ENCODE measurements around the gene SIGMAR1. TPM values are rescaled to one million over a fixed set of nuclear protein-coding genes. Genes with fewer than 3 reads are reported as not detected.
A peak's percentile ranks its signal among the peaks of the same experiment; 100 is the strongest.
"Not testable (repeated sequence)": the region's sequence is repeated elsewhere in the genome, so short reads cannot be mapped to it uniquely, and the experiment has no call there.

SIGMAR1 gene
- total RNA-seq, 1 donor from 2014 or later = 37.1 TPM

GRCh38 chr9:34654323-34655051 lies 16.9 kb upstream of the SIGMAR1 start:
- peak; percentile 17 for DNase-seq

GRCh38 chr9:34653151-34654072 lies 15.8 kb upstream of the SIGMAR1 start:
- peak; percentile 41 for DNase-seq

- DNase-seq = no peak
Observed at GRCh38 chr9:34652602-34653000, 15.0 kb upstream of the SIGMAR1 start.

GRCh38 chr9:34651876-34652601 lies 14.5 kb upstream of the SIGMAR1 start, which contains the start of gene IL11RA:
IL11RA (plus strand) TSS chr9:34652185; CDS start chr9:34655218, 3,033 bp downstream.
- DNase-seq = peak; percentile 88

- peak; percentile 28 for DNase-seq
Observed at GRCh38 chr9:34651321-34651720, 13.7 kb upstream of the SIGMAR1 start.

- DNase-seq = no peak
Observed at GRCh38 chr9:34650816-34651215, 13.2 kb upstream of the SIGMAR1 start.

GRCh38 chr9:34648673-34649072 lies 11.1 kb upstream of the SIGMAR1 start:
- DNase-seq = no peak

GRCh38 chr9:34647651-34648050 lies 10.1 kb upstream of the SIGMAR1 start:
- DNase-seq = no peak

- no peak for DNase-seq
Observed at GRCh38 chr9:34647084-34647403, 9.5 kb upstream of the SIGMAR1 start.

GRCh38 chr9:34646211-34647083 lies 8.9 kb upstream of the SIGMAR1 start, which contains the start of gene GALT:
GALT (plus strand) TSS chr9:34646675; CDS start chr9:34646705, 30 bp downstream.
- peak; percentile 93 for DNase-seq

- no peak for DNase-seq
Observed at GRCh38 chr9:34644766-34645314, 7.3 kb upstream of the SIGMAR1 start.

- no peak for DNase-seq
Observed at GRCh38 chr9:34642679-34643078, 5.1 kb upstream of the SIGMAR1 start.

- not testable (repeated sequence) for DNase-seq
Observed at GRCh38 chr9:34639322-34639721, 1.7 kb upstream of the SIGMAR1 start.

- no peak for DNase-seq
Observed at GRCh38 chr9:34638138-34638445, 505 bp upstream of the SIGMAR1 start.

GRCh38 chr9:34636791-34637355 lies 714 bp downstream of the SIGMAR1 start:
- no peak for DNase-seq

GRCh38 chr9:34635556-34635955 lies 2.0 kb downstream of the SIGMAR1 start:
- no peak for DNase-seq

GRCh38 chr9:34634551-34635248 lies 2.9 kb downstream of the SIGMAR1 start:
- no peak for DNase-seq

GRCh38 chr9:34633851-34634550 lies 3.6 kb downstream of the SIGMAR1 start:
- peak; percentile 81 for DNase-seq

GRCh38 chr9:34633166-34633565 lies 4.4 kb downstream of the SIGMAR1 start:
- DNase-seq = no peak

Data from dermis blood vessel endothelial cell (primary cell).